ENCODE data around the gene MAGED1. TPM values are rescaled to one million over a fixed set of nuclear protein-coding genes. Genes with fewer than 3 reads are reported as not detected.

The MAGED1 gene
- total RNA-seq, 1 donor from 2014 or later = 74.5 TPM

- H3K4me3 ChIP-seq = no peak overlapping the region
- H3K4me1 ChIP-seq = no peaks in the 10 kb centered on the region
- TF ChIP-seq CTCF (IDR thresholded peaks at IDR 0.05) = no peak
- no peak for DNase-seq (ENCODE audit: low spot score in 2 of 2)
- H3K36me3 ChIP-seq = no peaks in the 10 kb centered on the region
- H3K9me3 ChIP-seq = no peaks in the 10 kb centered on the region
- no peaks in the 10 kb centered on the region for H3K27me3 ChIP-seq
- intact Hi-C loops (cut with DNase I) = no loop called here
- no peak overlapping the region for H3K27ac ChIP-seq
Measured at GRCh38 chrX:51931566-51932150, 38.2 kb downstream of the MAGED1 start.

Other genes with a start within 250 kb of the MAGED1 start
- not detected for gene CENPVL2, start 210.8 kb upstream of the MAGED1 start, total RNA-seq
- not detected for gene CENPVL1, start 183.1 kb upstream of the MAGED1 start, total RNA-seq
- gene GSPT2, start 150.2 kb upstream of the MAGED1 start, total RNA-seq = 2.9 TPM
- gene MAGED4B, start 175.6 kb downstream of the MAGED1 start, total RNA-seq = 9.8 TPM